ENCODE results near the gene HES7.
"Not testable (repeated sequence)": the region's sequence is repeated elsewhere in the genome, so short reads cannot be mapped to it uniquely, and the experiment has no call there.

HES7 gene

DNA sequence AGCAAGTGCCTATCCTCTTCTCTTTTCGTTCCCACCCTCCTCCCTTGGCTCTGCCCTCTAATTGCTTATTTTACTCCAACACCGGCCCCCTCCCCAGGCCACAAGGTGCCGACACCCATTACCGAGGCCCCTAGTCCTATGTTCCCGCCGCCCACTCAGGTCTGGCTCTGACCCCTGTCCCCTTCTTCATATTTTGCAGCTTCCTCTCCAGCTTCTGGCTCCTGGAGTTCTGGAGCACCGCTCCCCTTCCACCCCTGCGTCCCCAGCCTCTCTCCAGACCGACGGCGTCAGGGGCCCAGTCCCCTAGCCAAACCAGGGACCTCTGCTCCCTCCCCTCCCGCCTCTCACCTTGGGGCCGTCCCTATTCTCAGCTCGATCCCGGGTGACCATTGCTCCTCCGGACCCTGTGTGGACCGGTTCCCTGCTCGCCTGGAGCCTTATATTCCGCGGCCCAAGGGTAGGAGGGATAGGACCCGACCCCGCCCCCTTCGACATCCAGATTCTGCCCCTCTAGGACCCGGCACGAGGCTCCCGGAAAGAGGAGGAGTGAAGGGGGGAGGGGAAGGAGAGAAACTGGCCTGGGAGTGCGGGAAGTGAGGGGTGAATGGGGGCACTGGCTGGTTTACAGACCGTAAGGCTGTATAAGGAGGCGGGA is at the start of gene HES7:
Gene HES7 (minus strand): TSS at position 412 of the 655 bp plus-strand sequence. CDS start 22 bp downstream, at position 390.
- DNase-seq, result no peak

DNA sequence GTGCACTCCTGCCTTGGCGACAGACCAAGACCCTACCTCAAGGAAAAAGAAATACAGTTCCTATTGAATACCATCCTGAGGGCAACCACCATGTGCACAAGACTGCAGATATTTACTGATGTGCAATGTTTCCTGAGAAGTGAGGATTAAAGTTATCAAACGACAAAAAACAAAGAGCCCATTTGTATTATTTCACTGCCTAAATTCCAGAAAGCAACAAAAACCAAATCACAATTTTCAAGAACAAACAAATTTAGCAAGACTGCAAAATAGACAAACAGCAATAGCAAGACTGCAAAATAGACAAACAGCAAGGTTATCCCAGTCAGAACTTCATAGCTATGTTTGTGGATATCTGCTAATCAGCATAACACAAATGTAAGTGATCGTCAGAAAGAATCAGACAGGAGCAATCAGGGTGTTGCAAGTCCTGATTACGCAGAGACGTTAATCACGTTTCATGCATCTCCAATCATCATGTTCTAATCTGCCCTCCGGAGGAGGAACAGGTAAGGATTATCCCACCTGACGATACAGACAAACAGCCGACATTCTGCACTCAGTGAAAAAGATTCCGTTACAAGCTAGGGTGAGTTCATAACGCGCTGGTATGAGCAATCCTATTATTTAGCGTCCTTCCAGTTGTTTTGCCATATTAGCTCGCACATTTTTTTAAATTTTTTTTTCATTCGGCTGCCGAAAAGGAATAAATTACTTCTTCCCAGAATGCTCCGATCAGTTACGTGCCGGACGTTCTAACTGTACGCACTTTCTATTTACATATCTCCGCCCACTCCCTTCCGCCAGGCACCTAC is 49.4 kb upstream of the HES7 start:
- peak; percentile 61 for DNase-seq

GRCh38 chr17:8170186-8170585 is 46.3 kb upstream of the HES7 start:
- not testable (repeated sequence) for DNase-seq

- DNase-seq, result no peak
Observed at GRCh38 chr17:8167526-8167925, 43.6 kb upstream of the HES7 start.

GRCh38 chr17:8166731-8167130 is 42.8 kb upstream of the HES7 start:
- DNase-seq, result no peak

DNA sequence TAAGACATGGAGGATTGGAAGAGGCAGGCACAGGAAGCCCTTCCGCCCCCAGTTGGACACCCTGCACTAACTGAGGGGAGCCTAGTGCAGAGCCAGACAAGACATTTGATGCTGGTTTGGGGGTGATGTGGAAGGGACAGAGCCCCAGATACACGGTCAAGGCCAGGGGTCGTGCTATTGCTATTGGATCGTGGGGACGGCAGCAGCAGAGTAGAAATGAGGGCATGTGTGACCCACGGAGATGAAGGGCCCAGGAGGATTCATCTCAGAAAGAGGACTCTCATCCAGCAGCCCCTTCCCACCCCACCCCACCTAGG is 40.9 kb upstream of the HES7 start:
- DNase-seq, result no peak

DNA sequence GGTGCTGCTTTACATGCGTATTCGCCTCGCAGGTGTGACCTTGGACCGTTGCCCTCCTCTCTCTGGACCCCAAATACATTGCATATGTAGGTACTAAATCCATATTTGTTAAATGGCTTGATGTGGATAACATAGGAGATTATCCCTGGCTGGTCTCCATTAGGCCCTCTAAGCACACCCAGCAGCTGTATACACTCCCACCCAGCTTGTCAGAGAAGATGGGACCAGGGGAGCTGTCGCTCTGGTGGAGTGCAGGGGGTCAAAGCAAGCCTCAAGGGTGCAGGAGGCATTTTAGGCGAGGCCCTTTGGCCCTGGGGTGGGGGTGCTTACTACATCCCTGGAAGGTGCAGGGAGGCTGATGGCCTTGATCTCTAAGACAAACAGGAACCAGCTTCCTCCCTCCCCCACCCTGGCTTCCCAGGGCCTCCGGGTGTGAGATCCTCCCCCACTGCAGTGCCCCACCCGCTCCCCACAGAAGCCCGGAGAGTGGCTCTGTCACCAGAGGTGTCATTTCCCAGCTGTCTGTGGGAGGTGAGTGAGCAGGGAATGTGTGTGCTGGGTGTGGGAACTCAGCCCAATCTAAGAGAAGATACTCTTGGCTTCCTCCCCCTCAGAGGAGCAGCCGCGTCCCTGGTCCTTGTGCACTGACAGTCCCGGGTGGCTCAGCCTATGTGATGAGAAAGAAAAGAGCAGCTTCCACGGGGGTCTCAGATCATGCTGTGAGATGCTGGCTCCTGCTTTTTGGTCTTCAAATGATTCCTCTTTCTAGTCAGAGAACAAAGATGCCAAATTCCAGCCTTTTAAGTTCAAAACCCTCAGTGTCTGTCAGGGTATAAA is 40.3 kb upstream of the HES7 start:
- DNase-seq, result no peak

DNA sequence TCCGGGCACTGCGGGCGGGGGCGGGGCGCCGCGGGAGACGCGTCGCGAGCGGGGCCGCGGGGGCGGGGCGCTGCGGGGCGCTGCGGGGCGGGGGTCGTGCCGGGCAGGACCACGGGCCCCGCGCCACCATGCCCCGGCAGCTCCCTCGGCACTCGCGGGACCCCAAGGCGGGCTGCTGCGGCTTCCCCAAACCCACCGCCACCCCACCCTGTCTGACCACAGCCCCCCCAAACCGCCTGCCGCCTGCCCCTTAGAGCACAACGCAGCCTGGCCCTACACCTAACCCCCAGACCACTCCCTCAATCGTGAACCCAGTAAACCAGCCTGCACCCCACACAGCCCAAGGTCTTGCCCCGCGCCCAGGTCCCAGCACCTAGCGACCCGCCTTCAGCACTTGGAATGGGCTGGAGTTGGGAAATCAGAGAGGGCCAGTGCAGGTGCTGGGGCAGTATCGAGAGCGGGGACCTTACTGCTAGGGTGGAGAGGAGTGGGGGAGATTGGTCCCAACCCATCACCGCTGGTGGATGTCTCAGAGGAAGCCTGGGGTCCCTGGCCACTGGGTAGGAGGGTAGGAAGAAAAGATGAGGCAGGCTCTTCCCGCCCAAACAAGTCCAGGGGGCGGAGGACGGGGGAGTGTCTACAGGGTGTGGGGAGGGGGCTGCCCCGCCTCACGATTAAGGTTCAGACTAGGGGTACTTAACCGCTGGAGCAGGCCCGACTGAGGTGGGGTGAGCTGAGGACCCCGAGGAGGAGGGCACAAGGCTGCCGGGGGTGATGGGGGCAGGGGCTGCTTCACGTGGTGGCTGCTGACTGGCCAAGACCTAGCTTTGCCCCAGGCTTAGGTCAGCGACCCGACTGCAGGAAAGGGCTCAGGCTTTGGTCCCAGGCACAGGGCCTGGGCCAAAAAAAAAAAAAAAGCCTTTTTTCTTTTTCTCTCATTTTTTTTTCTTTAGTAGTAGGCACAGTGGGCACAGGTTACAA is 39.4 kb upstream of the HES7 start:
- DNase-seq, result no peak

DNA sequence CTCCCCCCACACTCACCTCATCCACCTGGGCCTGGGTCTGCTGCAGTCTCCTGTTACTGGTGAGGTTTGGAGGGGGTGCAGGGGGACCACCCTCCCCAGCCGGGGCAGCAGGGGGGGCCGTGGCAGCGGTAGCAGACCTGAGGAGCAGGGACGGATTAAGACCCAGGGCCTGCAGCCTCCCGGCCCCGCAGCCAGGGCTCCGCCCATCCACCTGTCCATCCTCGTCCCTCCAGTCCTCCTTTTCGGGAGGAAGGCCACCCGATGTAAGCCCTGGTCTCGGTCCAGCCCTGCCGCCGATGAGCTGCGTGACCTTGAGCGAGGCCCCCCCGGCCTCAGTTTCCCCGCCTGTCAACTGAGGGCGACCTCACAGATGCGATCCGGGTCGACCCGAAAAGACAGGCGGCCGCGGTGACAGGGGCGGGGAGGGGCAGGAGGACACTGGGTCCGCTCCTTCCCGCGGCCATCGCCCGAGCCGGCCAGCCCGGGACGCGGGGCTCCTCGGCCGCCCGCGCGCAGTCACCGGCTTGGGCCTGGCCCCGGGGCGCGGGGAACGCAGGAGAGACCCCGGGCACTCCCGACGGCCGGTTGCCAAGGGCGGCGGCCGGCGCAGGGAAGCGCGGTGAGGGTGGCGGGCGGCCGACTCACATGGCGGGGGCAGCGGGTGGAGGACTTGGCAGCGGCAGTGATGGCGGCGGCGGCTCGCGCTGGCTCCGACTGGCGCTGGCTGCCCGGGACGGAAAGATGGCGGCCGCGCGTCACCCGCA is 38.5 kb upstream of the HES7 start, which contains the start of gene VAMP2:
Gene VAMP2 (minus strand): TSS at position 716 of the 764 bp plus-strand sequence. CDS start 69 bp downstream, at position 647.
- DNase-seq, result no peak

DNA sequence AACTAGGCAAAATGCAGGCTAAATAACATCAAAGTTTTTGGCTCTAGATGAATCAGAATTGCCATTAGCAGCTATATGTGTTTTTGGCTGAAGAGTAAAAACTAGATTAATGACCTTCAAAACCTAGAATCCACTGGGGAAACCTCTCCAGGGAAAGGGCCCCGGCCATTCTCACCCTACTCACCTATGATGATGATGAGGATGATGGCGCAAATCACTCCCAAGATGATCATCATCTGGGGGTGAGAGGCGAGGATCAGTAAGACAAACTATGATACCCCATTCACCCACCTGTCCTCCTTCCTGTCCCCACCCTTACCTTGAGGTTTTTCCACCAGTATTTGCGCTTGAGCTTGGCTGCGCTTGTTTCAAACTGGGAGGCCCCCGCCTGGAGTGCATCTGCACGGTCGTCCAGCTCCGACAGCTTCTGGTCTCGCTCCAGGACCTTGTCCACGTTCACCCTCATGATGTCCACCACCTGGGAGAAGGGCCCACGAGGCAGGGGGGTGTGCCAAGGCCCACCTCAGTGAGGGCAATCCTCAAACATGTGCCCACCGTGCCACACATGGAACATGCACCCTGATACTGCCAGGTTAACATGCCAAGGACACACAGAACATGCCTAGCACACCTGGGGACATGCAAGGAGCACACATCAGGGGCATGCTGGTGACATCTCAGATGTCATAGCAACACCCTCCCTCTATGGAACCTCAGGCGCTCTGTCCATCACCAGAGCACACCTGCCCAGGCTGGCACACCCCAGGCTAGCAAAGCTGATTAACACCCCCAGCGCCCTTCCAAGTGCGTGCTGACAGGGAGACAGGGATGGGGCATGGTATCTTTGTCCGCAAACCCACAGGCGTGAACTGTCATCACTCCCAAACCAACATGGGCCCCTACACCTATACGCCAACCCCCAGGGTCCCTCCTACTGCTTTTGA is 37.7 kb upstream of the HES7 start:
- DNase-seq, result no peak

GRCh38 chr17:8160741-8161221 is 36.9 kb upstream of the HES7 start:
- no peak for DNase-seq

- DNase-seq, result no peak
Observed at GRCh38 chr17:8160224-8160577, 36.3 kb upstream of the HES7 start.

DNA sequence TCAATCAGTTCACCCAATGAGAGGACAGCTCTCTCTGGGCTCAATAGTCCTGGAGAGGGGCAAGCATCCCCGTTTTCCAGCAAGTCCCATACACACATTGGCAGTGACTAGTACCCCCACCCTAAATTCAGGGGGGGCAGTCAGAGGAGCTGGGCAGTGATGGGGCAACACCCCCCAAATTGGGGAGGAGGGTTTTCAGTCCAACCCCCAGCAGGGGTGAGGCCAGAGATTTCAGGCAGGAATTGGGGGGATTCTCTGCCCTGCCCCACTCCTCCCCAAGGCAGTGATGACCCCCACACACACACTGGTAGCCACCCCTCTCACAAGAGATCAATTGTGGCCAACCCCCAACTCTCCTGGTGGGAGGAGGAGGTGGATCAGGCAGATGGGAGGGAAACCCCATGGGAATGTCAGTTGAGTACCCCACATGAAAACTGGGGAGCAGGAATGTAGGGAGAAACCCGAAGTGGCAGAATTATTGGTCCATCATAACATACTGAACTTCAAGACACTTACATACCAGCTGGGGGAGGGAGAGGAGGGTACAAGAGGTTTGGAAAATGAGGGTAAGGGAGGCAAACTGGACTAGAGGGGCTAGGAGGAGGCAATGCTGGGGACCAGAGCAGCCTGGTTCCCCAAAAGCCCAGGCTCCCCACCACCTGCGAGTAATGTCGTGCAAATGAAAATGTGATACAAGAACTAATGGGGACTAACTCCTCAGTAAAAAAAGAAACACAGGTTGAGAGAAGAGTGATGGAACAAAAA is 35.7 kb upstream of the HES7 start:
- DNase-seq, result no peak

GRCh38 chr17:8159032-8159400 is 35.1 kb upstream of the HES7 start:
- DNase-seq, result no peak

DNA sequence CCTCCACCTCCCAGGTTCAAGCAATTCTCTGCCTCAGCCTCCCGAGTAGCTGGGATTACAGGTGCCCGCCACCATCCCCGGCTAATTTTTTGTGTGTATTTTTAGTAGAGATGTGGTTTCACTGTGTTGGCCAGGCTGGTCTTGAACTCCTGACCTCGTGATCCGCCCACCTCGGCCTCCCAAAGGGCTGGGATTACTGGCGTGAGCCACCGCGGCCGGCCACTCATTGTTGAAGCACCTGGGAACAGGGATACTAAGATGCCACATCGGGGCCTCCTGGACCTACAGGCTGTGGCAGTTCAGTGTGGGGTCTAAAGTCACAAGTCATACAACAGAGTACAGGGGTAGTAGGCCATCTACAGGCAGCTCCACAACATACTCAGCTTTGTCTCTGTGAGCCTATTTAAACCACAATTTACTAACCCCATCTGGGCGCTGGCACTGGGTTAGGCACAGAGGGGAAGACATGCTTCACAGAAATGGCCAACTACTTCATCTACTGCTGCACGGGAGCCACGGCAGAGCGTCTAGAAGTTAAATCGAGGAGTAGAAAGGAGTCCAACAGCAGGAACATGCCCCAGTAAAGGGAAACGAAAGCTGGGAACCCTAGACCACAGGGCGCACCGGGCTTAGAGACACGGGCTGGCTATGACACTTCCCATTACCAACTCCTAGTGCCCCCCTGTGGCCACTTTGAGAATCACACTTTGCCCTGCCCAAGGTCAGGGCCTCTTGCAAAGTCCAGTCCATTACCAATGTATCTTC is 34.5 kb upstream of the HES7 start:
- DNase-seq, result no peak

DNA sequence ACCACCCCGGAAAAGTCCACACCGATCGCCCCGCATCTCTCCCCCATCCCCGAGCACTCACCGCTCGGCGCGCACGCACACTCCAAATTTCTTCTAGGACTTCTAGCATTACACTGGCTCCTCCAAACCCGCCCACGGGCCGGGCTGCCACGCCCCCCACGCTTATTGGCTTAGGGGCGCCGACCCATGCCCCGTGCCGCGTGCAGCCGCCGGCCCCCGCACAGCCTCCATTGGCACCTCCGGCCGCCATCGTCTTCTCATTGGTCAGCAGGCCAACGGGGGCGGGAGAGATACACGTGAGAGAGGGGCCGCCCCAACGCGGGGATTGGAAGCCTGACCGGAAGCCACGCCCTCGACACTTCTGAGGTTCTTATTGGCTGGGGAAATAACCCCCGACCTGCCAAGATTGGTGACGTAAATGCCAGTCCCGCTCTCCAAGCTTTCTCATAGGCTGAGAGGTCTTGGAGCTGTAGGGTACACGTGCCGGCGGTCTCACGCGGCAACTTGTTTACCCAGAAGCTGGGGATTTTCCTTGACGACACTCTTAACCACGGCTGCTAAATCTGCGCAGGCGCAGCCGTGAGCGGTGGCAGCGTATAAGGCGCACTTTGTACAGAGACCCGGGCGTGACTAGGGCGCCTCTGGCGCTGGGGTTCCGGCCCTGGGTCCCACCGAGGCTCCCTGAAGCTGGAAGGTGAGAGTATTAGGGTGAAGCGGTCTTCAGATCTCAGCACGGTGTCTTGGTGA is 32.5 kb upstream of the HES7 start:
- peak; percentile 75 for DNase-seq

- DNase-seq, result no peak
Observed at GRCh38 chr17:8155996-8156245, 32.0 kb upstream of the HES7 start.

Data from NCI-H524 treated with DMSO at 0.1 percent for 48 hours (cell line).